Measurements from ENCODE around the gene SH2D1B.

DNA sequence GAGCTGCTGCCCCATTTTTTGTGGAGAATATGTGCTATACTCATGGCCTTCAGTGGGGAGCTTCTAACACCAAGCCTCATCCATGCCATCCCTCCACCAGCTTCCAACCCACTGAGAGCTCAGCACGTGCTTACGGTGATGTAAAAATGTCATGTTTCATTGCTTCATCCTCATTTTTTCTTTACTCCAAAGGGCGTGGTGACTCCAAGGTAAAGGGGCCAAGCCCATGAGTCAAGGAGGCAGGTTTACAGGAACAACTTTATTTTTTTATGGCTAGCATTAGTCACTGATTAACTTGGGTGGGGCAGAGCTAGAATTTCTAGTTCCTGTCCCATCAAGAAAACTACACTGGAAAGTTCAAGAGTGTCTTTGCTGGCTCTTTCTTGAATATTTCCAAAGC lies 30.6 kb downstream of the SH2D1B start, which contains the start of gene C1orf226:
- no peak for TF ChIP-seq POLR2AphosphoS5 (IDR thresholded peaks at IDR 0.05; ENCODE audit: control insufficient read depth, insufficient read depth, low read depth, low read length)
- no peak for TF ChIP-seq RNF2 (IDR thresholded peaks at IDR 0.05)
- no peak for TF ChIP-seq TCF7L2 (IDR thresholded peaks at IDR 0.05; ENCODE audit: low read depth, low read length)
- TF ChIP-seq TEAD4 (IDR thresholded peaks at IDR 0.05; ENCODE audit: low read length), result no peak
- TF ChIP-seq TEAD4 (CRISPR knock-in tag; IDR thresholded peaks at IDR 0.05; ENCODE audit: borderline replicate concordance), result no peak
- TF ChIP-seq, protein P1, sequence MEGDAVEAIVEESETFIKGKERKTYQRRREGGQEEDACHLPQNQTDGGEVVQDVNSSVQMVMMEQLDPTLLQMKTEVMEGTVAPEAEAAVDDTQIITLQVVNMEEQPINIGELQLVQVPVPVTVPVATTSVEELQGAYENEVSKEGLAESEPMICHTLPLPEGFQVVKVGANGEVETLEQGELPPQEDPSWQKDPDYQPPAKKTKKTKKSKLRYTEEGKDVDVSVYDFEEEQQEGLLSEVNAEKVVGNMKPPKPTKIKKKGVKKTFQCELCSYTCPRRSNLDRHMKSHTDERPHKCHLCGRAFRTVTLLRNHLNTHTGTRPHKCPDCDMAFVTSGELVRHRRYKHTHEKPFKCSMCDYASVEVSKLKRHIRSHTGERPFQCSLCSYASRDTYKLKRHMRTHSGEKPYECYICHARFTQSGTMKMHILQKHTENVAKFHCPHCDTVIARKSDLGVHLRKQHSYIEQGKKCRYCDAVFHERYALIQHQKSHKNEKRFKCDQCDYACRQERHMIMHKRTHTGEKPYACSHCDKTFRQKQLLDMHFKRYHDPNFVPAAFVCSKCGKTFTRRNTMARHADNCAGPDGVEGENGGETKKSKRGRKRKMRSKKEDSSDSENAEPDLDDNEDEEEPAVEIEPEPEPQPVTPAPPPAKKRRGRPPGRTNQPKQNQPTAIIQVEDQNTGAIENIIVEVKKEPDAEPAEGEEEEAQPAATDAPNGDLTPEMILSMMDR (IDR thresholded peaks at IDR 0.05 in 2 of 3, conservative IDR thresholded peaks at IDR 0.05 in 1 of 3; ENCODE audit: insufficient read depth in 2 of 3, low read depth in 1 of 3, low read length in 3 of 3), result no peak
- TF ChIP-seq CHD2 (IDR thresholded peaks at IDR 0.05; ENCODE audit: low read depth, low read length), result no peak
- no peak for TF ChIP-seq YY1 (IDR thresholded peaks at IDR 0.05; ENCODE audit: borderline replicate concordance in 1 of 3, control insufficient read depth in 1 of 3, extremely low read depth in 1 of 3, insufficient read depth in 3 of 3, insufficient read length in 1 of 3, insufficient replicate concordance in 2 of 3, low read depth in 1 of 3, low read length in 2 of 3)
- no peak for TF ChIP-seq CHD4 (IDR thresholded peaks at IDR 0.05; ENCODE audit: insufficient read depth, insufficient replicate concordance, low read depth, low read length, poor library complexity, severe bottlenecking)
- TF ChIP-seq ARID4B (CRISPR knock-in tag; IDR thresholded peaks at IDR 0.05), result no peak
- no peak for TF ChIP-seq POLR2AphosphoS2 (IDR thresholded peaks at IDR 0.05; ENCODE audit: low read length)
- TF ChIP-seq TARDBP (IDR thresholded peaks at IDR 0.05), result no peak
- TF ChIP-seq ZNF24 (IDR thresholded peaks at IDR 0.05), result no peak
- no peak for TF ChIP-seq KAT2B (IDR thresholded peaks at IDR 0.05; ENCODE audit: low read depth, low read length)
- TF ChIP-seq JUND (IDR thresholded peaks at IDR 0.05; ENCODE audit: borderline replicate concordance, low read depth, low read length), result no peak
- TF ChIP-seq JUND (tag; IDR thresholded peaks at IDR 0.05; ENCODE audit: borderline replicate concordance, low read depth, low read length), result no peak
